Hematopoietic multipotent progenitor cell treated with erythropoietin and hydrocortisone succinate and interleukin-3 and kit ligand, for 8 days (in vitro differentiated cells): ENCODE results near the gene HJV.

Source experiments
- DNase-seq: peaks from one replicate; pipeline ENCODE4 v3.0.0-alpha.2; 2015

Gene HJV

GRCh38 chr1:146020058-146021049 lies 1.2 kb downstream of the HJV start:
- no peak for DNase-seq

GRCh38 chr1:146019231-146020057 lies 2.1 kb downstream of the HJV start:
- DNase-seq, result no peak

- DNase-seq, result no peak
Observed at GRCh38 chr1:146016891-146017290, 4.6 kb downstream of the HJV start.

GRCh38 chr1:146013559-146013922 lies 8.0 kb downstream of the HJV start:
- no peak for DNase-seq

- peak; percentile 87 for DNase-seq
Observed at GRCh38 chr1:146012703-146013558, 8.6 kb downstream of the HJV start.

GRCh38 chr1:146010126-146010738 lies 11.3 kb downstream of the HJV start:
- no peak for DNase-seq

GRCh38 chr1:146007489-146008133 lies 13.9 kb downstream of the HJV start:
- DNase-seq, result no peak

GRCh38 chr1:146001709-146002108 lies 19.8 kb downstream of the HJV start:
- DNase-seq, result no peak

- DNase-seq, result no peak
Observed at GRCh38 chr1:145999321-146000024, 22.1 kb downstream of the HJV start.

- DNase-seq, result peak; percentile 36
Observed at GRCh38 chr1:145997718-145998023, 23.9 kb downstream of the HJV start.

- DNase-seq, result peak; percentile 71
Observed at GRCh38 chr1:145997016-145997717, 24.4 kb downstream of the HJV start.

GRCh38 chr1:145996433-145997015 lies 25.0 kb downstream of the HJV start, which contains the start of gene TXNIP:
Gene TXNIP, minus strand, starts transcription at chr1:145996579. Its CDS starts 313 bp downstream, at chr1:145996266.
- DNase-seq, result peak; percentile 99

- peak; percentile 44 for DNase-seq
Observed at GRCh38 chr1:145995964-145996432, 25.5 kb downstream of the HJV start.

GRCh38 chr1:145995148-145995881 lies 26.2 kb downstream of the HJV start:
- peak; percentile 39 for DNase-seq

- DNase-seq, result peak; percentile 48
Observed at GRCh38 chr1:145994391-145995120, 27.0 kb downstream of the HJV start.

GRCh38 chr1:145993618-145994390 lies 27.7 kb downstream of the HJV start:
- peak; percentile 47 for DNase-seq

- DNase-seq, result no peak
Observed at GRCh38 chr1:145992958-145993617, 28.4 kb downstream of the HJV start.
